Keratinocyte (primary cell): ENCODE results near the gene MYB. TPM values are rescaled to one million over a fixed set of nuclear protein-coding genes. Genes with fewer than 3 reads are reported as not detected.

ENCODE experiments used
- DNase-seq: peaks from one replicate; pipeline ENCODE4 v3.0.0-alpha.2; 2011; ENCODE audit warnings: low read depth, missing footprints, low spot score
- FAIRE-seq: peaks from 2 replicates; lab custom pipeline; 2011; peaks lifted over from hg19 to GRCh38; lab: Jason Lieb, UNC
- H2AFZ ChIP-seq: 2 replicates; pipeline ENCODE4 v1.6.0; 2012; ENCODE audit warnings: low read length, control low read depth, inconsistent platforms; ENCODE audit not compliant: control insufficient read depth
- H3K27ac ChIP-seq: 2 replicates; pipeline ENCODE4 v1.5.1; 2011; ENCODE audit warnings: low read length; ENCODE audit not compliant: control insufficient read depth, insufficient read depth
- H3K27me3 ChIP-seq: 3 replicates; pipeline ENCODE4 v1.6.0; 2011; ENCODE audit warnings: low read length; ENCODE audit not compliant: control insufficient read depth, insufficient read depth; ENCODE audit errors: extremely low read depth
- H3K36me3 ChIP-seq, 2 experiments: 2 replicates in 1 of 2; 3 replicates in 1 of 2; pipeline ENCODE4 v1.5.1; 2011; ENCODE audit warnings: low read length in 2 of 2, mild to moderate bottlenecking in 1 of 2; ENCODE audit not compliant: control insufficient read depth in 2 of 2, insufficient read depth in 2 of 2; ENCODE audit errors: extremely low read depth in 1 of 2
- H3K4me1 ChIP-seq: 3 replicates; pipeline ENCODE4 v1.5.1; 2011; ENCODE audit warnings: low read length; ENCODE audit not compliant: control insufficient read depth, insufficient read depth; ENCODE audit errors: extremely low read depth
- H3K4me2 ChIP-seq: 3 replicates; pipeline ENCODE4 v1.6.0; 2011; ENCODE audit warnings: low read depth, low read length; ENCODE audit not compliant: control insufficient read depth, insufficient read depth; ENCODE audit errors: extremely low read depth
- H3K4me3 ChIP-seq, 3 experiments: fragments of 200-600 bp in 1 of 3; sonication (generic) in 1 of 3; 2 replicates in 2 of 3; 3 replicates in 1 of 3; pipeline ENCODE4 v1.5.1; 2011 to 2016; ENCODE audit warnings: low read length in 3 of 3, mild to moderate bottlenecking in 3 of 3, control low read depth in 2 of 3, inconsistent platforms in 1 of 3, low read depth in 1 of 3, mixed read lengths in 1 of 3, mixed run types in 1 of 3, moderate library complexity in 1 of 3; ENCODE audit not compliant: control insufficient read depth in 2 of 3, insufficient read depth in 2 of 3; ENCODE audit errors: extremely low read depth in 1 of 3
- H3K79me2 ChIP-seq: 2 replicates; pipeline ENCODE4 v1.6.0; 2012; ENCODE audit warnings: low read length; ENCODE audit not compliant: control insufficient read depth, insufficient read depth
- H3K9ac ChIP-seq: 3 replicates; pipeline ENCODE4 v1.6.0; 2011; ENCODE audit warnings: low read length; ENCODE audit not compliant: control insufficient read depth, insufficient read depth; ENCODE audit errors: extremely low read depth
- H3K9me1 ChIP-seq: 3 replicates; pipeline ENCODE4 v1.6.0; 2011; ENCODE audit warnings: low read length; ENCODE audit not compliant: control insufficient read depth, insufficient read depth; ENCODE audit errors: extremely low read depth
- H3K9me3 ChIP-seq: 2 replicates; pipeline ENCODE4 v1.5.1; 2012; ENCODE audit warnings: low read depth, low read length; ENCODE audit not compliant: control insufficient read depth
- H4K20me1 ChIP-seq: 3 replicates; pipeline ENCODE4 v1.6.0; 2011; ENCODE audit warnings: low read length; ENCODE audit not compliant: control insufficient read depth, insufficient read depth; ENCODE audit errors: extremely low read depth
- EZH2 ChIP-seq: IDR thresholded peaks from one replicate; pipeline ENCODE4 v1.6.1; 2012; ENCODE audit warnings: inconsistent platforms, mild to moderate bottlenecking, low read length, moderate library complexity
- dilution Hi-C: fragments of 300-500 bp; cut with MboI; formaldehyde crosslinking; loops from one replicate; pipeline ENCODE4 v1.7.0; 2020; ENCODE audit warnings: low sequenced_read_pairs; ENCODE audit not compliant: extremely low pct_ligation_motif_present
- polyA plus RNA-seq, 5 experiments: library from polyadenylated mRNA; depleted of rRNA in 3 of 5; stranded (reverse) in 3 of 5; stranded (forward) in 1 of 5; unstranded in 1 of 5; fragments of >200 nt; gene quantifications; 1 replicate in 1 of 5; 2 replicates in 3 of 5; 3 replicates in 1 of 5; pipeline versions ENCODE4 v1.2.1 to v1.2.3, GENCODE V29; 2011 to 2012; ENCODE audit warnings: missing spikeins in 2 of 5, low read depth in 1 of 5, low replicate concordance in 1 of 5
- TF ChIP-seq, protein P1 (sequence below), 3 experiments: IDR thresholded peaks in 1 of 3; conservative IDR thresholded peaks in 1 of 3; optimal IDR thresholded peaks in 1 of 3; 2 replicates in 2 of 3; 3 replicates in 1 of 3; pipeline versions ENCODE3 to v1.5.1; 2011; ENCODE audit warnings: low read length in 3 of 3, mild to moderate bottlenecking in 3 of 3, moderate library complexity in 2 of 3, control low read depth in 1 of 3, inconsistent platforms in 1 of 3; ENCODE audit not compliant: insufficient read depth in 2 of 3; ENCODE audit errors: extremely low read depth in 1 of 3

MYB gene
- polyA plus RNA-seq, 1 donor (not counting 4 experiments of a cell fraction or from before 2014, with no cell fraction given), result 0.04 TPM

DNA sequence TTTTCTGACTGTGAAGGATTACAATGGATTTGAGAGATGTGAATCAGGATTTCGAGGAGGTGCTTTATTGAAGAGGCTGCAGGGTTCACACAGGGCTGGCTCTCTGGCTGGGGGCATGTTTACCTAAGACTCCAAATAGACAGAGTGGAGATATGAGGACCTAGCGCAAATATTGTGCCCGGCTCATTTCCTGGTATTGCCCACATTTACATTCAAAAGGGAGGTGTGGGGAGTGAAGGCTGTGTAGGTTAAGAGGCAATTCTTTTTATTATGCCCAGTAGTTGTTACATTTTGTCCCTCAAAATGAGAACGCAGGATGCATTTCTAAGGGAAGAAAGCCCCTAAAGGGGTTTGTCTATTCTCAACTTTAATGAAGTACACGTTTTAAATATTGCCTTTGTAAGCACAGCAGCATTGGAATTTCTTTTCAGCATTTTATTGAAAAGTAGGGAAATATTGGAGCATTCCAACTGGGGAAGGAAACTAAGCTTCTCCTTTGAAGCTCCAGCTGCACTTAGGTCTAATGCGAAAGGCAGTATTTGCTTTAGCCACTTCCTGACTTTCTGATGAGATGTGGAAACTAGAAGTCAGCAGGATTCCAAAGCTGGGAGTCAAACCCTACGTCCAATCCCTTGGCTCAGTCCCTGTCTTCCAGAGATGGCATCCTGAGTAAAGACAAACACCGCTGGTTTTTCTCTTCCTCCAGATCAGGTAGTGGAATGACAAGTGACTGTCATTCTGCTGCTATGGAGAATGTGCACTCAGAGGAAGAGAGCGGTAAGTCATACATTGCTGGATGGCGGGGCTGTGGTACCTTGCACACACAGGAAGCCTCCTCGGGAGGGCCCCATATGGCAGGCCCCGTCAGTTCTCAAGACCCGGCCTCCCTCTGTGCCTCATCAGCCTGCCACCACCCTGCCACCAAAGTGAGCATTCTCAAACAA, 70.7 kb downstream of the MYB start:
- TF ChIP-seq, protein P1, sequence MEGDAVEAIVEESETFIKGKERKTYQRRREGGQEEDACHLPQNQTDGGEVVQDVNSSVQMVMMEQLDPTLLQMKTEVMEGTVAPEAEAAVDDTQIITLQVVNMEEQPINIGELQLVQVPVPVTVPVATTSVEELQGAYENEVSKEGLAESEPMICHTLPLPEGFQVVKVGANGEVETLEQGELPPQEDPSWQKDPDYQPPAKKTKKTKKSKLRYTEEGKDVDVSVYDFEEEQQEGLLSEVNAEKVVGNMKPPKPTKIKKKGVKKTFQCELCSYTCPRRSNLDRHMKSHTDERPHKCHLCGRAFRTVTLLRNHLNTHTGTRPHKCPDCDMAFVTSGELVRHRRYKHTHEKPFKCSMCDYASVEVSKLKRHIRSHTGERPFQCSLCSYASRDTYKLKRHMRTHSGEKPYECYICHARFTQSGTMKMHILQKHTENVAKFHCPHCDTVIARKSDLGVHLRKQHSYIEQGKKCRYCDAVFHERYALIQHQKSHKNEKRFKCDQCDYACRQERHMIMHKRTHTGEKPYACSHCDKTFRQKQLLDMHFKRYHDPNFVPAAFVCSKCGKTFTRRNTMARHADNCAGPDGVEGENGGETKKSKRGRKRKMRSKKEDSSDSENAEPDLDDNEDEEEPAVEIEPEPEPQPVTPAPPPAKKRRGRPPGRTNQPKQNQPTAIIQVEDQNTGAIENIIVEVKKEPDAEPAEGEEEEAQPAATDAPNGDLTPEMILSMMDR (optimal IDR thresholded peaks at IDR 0.05 in 1 of 3, IDR thresholded peaks at IDR 0.05 in 1 of 3, conservative IDR thresholded peaks at IDR 0.05 in 1 of 3; ENCODE audit: extremely low read depth in 1 of 3, insufficient read depth in 2 of 3, low read length in 3 of 3), result no peak
- TF ChIP-seq EZH2, result no peak
- no peaks in the 10 kb centered on the region for H3K9me1 ChIP-seq
- FAIRE-seq (no peak), DNase-seq (no peak)
- no peaks in the 10 kb centered on the region for H3K9me3 ChIP-seq
- H3K4me2 ChIP-seq, result no peak overlapping the region
- H3K27me3 ChIP-seq, result no peaks in the 10 kb centered on the region
- H3K9ac ChIP-seq, result no peak overlapping the region
- no peak overlapping the region for H2AFZ ChIP-seq
- no peaks in the 10 kb centered on the region for H4K20me1 ChIP-seq
- no peak overlapping the region for H3K4me3 ChIP-seq
- H3K36me3 ChIP-seq, result no peaks in the 10 kb centered on the region
- H3K27ac ChIP-seq, result no peak overlapping the region
- dilution Hi-C loops, result no loop called here
- no peaks in the 10 kb centered on the region for H3K4me1 ChIP-seq
- no peaks in the 10 kb centered on the region for H3K79me2 ChIP-seq

DNA sequence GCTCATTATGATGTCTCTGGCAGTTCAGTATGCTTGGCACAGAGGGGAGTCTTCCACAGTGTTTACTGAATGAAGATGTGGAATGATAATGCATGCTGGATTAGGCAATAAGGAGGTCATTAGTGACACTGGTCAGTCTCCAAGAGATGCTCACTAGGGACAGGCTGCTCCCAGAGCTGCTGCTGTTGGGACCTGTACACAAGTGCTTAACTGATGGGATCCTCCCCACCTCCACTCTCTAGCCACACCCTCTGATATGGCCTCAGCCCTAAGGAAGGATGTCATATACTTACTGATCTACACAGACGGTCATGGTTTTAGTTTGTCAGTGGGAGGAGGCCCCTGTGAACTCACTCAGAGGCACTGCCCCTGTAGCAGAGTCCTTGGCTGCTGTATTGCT, 73.4 kb downstream of the MYB start:
- FAIRE-seq (no peak), DNase-seq (no peak)
- Histone ChIP-seq H3K4me3 (no peak overlapping the region), H3K36me3 (no peaks in the 10 kb centered on the region), H3K79me2 (no peaks in the 10 kb centered on the region), H2AFZ (no peak overlapping the region), H3K27me3 (no peaks in the 10 kb centered on the region), H3K9me3 (no peaks in the 10 kb centered on the region), H3K4me1 (no peaks in the 10 kb centered on the region), H3K9me1 (no peaks in the 10 kb centered on the region), H3K9ac (no peak overlapping the region), H3K4me2 (no peak overlapping the region), H4K20me1 (no peaks in the 10 kb centered on the region), H3K27ac (no peak overlapping the region)
- TF ChIP-seq, protein P1 (optimal IDR thresholded peaks at IDR 0.05 in 1 of 3, IDR thresholded peaks at IDR 0.05 in 1 of 3, conservative IDR thresholded peaks at IDR 0.05 in 1 of 3; ENCODE audit: extremely low read depth in 1 of 3, insufficient read depth in 2 of 3, low read length in 3 of 3), result no peak
- TF ChIP-seq EZH2, result no peak
- dilution Hi-C loops, result no loop called here
